Suppressor macrophage treated with lipopolysaccharide for 4 hours (primary cell): Measurements from ENCODE around the gene SMIM35.
A peak's percentile ranks its signal among the peaks of the same experiment; 100 is the strongest.

Experiments used
- DNase-seq: peaks from one replicate; pipeline ENCODE4 v3.0.0-alpha.2; 2020

Gene SMIM35

DNA sequence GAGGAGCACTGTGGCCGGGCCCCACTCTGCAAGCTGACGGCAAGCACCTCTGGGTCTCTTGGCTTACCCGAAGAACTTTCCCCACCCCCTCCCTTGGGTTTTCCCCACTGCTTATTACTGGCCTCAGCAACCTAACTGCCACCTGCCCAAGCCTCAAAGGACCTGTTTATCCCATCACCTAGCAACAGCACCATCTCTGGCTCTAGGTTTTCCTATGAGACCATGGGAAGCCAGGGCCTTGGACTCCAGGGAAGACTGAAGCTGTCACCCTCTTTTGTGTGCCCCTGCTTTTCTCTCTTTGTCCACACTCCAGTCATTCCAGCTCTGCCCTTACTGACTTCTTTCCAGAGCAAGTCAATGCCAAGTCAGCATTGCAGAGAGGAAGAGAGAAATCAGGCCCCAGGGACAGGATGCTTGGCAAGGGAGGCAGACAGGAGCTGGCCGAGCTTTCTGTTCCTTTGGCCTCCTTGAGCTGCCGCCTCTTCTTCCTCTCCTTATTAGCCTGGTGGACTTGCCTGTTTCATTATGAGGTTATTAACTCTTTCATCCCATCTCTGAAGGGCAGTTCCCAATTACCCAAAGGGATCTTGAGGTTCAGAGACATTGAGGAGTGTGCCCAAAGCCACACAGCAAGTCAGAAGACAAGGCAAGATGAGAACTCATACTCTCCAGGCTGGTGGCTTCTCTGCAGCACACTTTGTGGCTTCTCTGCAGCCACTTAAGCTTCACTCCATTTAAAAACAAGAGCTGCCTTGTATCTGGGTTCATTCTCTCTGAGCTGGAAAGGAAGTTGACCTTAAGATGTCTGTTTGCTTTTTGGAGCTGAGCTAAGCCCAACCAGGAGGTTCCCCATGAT, at the start of gene SMIM35:
SMIM35 (minus strand) TSS at position 51 of the 856 bp plus-strand sequence. CDS start 206 bp downstream, outside the sequence.
- DNase-seq = no peak

DNA sequence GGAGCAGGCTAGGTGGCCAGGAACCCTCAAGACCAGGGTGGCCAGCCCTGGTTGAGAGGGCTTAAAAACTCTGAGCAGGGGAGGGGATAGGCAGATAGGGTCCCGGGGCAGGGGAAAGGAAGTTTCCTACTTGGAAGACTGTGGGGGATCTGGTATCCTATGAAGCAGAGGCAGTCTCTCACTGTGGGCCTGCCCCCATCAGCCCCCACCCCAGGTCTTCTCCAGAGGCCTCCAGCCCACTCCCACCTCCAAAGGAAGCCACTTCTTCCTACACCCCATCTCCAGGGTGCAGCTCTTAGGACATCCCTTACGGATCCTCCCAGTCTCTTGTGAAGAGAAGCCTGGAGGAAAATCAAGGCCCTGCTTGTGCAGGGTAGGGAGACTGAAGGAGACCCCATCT, 49.6 kb upstream of the SMIM35 start:
- no peak for DNase-seq

GRCh38 chr11:118135796-118136165, 49.0 kb upstream of the SMIM35 start:
- no peak for DNase-seq

GRCh38 chr11:118135051-118135795, 48.5 kb upstream of the SMIM35 start:
- DNase-seq = no peak

- no peak for DNase-seq
These were observed 47.1 kb upstream of the SMIM35 start for GRCh38 chr11:118133816-118134215.

DNA sequence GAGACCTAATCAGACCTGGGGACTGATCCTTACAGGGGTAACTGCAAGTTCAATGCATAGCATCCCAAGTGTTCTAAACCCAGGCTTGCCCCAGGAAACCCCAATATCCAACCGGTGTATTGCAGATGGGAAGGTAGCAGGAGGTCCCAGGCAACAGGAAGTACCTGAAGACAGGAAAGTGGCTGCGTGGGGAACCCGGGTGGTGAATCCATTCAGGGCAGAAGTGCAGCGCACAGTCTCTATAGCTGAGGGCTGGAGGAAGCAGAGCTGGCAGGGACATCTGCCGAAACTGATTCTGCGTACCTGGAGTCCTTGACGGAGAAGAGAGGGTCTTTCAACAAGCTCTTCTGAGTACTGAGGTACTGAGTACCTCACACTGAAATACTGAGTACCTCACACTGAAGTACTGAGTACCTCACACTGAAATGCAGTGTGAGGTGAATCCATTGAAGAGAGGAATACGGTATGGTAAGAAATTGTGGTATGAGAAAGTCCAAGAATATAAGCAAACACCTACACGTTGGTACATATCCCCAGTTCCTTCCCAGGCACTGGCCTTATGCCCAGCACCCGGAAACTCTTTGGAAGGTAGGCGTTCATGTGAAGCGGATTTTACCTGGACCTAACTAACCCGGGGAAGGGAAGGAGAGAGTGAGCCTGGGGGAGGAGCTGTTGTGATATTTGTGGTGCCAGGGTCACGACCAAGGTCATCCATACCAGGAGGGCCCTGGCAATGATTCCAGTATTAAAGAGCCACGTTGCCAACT, 45.8 kb upstream of the SMIM35 start:
- no peak for DNase-seq

DNA sequence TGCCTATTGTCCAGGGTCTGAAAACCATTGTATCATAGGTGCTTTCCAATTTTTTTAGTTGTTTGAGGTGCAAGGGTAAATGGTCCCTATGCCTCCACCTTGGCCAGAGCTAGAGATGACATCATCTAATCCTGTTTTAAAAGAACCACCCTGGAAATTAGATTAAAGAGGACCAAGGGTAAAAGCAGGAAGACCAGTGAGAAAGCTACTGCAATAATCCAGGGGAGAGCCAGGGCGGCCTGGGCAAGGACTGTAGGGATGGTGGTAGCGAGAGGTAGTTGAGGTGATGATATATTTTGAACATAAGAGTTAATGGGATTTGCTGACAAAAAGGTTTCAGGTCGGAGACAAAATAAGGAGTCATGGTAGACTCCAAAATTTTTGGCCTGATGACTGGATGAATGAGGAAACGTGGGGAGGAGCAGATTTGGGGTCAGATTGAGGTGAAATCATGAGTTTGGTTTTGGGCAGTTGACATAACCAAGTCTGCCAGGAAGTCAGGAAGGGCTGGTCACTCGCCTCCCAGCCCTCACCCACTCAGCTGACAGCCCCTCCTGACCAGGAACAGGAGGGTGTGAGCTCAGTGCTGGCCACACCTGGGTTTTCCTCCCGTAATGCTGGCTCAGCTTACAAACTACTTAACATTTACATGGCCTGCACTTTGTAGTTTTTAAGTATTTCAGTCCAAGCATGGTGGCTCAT, 42.9 kb upstream of the SMIM35 start:
- peak; percentile 58 for DNase-seq

GRCh38 chr11:118128721-118129470, 42.1 kb upstream of the SMIM35 start:
- DNase-seq = peak; percentile 82

GRCh38 chr11:118128310-118128709, 41.5 kb upstream of the SMIM35 start:
- no peak for DNase-seq

GRCh38 chr11:118126082-118126838, 39.5 kb upstream of the SMIM35 start:
- DNase-seq = no peak

DNA sequence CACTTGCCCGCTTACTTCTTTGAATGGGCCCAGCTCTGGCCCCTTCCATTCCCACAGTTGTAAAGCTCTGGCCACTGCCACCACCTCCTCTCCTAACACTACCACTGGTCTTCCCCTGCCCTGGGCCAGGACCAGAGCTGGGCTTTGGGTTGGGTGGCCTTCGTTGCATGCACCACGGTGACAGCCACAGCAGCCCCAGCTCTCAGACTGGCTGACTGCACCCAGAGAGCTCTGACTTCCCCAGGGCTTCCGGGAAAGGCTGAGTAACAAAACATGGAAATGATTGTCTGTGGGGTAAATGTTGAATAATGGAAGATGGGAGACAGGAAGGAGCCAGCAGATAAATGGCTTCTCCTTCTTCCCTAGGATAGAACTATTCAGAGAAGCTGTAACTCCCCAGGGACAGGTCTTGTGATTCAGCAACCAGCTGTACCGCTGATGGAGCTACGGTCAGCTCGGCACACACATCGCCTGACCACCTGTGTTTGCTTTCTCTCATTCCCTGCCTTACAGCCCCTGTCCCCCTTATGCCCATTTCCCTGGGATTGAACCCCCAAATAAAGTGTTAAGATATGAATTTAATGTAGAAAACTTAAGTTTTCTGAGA, 38.3 kb upstream of the SMIM35 start:
- DNase-seq = no peak

GRCh38 chr11:118120793-118121192, 34.0 kb upstream of the SMIM35 start:
- DNase-seq = no peak

DNA sequence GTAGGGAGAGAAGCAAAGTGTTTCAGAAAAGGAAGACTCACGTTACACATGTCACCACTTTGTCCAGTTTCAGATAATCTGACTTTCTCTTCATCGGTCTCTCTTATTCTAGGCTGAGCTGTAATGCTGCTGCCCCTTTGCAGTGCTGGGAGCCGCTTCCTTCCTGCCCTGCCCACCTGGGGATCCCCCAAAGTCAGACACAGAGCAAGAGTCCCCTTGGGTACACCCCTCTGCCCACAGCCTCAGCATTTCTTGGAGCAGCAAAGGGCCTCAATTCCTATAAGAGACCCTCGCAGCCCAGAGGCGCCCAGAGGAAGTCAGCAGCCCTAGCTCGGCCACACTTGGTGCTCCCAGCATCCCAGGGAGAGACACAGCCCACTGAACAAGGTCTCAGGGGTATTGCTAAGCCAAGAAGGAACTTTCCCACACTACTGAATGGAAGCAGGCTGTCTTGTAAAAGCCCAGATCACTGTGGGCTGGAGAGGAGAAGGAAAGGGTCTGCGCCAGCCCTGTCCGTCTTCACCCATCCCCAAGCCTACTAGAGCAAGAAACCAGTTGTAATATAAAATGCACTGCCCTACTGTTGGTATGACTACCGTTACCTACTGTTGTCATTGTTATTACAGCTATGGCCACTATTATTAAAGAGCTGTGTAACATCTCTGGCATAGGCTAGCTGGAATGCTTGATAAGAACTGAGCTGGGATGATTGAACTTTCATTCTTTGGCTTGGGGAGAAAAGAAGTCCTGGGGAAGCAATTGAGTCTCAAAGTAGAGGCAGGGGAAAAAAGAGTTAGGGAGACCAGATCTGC, 31.2 kb upstream of the SMIM35 start:
- no peak for DNase-seq

DNA sequence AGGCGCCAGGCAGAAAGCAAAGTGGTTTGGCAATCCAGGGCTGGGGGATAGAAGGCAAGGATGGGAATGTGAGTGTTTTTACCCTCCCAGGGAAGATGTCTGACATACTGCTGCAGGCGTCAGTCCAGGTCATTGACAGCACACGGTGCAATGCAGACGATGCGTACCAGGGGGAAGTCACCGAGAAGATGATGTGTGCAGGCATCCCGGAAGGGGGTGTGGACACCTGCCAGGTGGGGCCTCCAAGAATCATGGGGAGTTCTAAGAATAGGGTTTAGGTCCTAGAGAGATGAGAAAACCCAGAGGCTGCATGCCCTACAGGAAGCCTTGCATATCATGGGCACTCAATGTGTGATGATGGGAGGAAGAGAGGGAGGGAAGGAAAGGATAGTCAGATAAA, 28.3 kb upstream of the SMIM35 start:
- DNase-seq = no peak

DNA sequence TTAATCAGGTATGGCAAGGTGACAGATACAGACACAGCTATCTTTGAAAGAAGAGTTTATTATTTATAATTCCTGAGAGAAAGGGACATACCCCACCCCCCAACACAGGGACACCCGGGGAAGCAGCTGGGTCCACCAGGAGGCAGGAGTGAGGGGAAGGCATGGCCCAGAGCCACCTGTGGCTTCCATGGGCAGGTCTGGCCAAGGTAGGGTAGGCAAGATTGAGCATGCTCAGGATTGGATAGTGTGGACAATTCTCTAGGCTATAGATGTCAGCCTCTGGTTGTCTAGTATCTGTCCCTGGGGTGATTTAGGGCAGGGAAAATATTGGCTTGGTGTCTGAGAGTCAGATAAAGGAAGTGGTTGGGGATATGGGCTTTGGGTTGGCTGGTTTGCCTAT, 27.5 kb upstream of the SMIM35 start:
- no peak for DNase-seq

- no peak for DNase-seq
These were observed 26.1 kb upstream of the SMIM35 start for GRCh38 chr11:118112711-118113430.

DNA sequence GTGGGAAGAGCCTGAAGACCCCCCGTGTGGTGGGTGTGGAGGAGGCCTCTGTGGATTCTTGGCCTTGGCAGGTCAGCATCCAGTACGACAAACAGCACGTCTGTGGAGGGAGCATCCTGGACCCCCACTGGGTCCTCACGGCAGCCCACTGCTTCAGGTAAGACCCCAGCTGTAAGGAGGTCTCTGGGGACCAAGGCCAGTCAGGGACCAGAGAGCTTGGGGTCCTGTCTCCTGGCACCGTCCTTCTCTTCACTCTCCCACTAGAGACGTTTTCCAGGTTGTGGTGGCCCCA, 24.9 kb upstream of the SMIM35 start:
- DNase-seq = no peak

DNA sequence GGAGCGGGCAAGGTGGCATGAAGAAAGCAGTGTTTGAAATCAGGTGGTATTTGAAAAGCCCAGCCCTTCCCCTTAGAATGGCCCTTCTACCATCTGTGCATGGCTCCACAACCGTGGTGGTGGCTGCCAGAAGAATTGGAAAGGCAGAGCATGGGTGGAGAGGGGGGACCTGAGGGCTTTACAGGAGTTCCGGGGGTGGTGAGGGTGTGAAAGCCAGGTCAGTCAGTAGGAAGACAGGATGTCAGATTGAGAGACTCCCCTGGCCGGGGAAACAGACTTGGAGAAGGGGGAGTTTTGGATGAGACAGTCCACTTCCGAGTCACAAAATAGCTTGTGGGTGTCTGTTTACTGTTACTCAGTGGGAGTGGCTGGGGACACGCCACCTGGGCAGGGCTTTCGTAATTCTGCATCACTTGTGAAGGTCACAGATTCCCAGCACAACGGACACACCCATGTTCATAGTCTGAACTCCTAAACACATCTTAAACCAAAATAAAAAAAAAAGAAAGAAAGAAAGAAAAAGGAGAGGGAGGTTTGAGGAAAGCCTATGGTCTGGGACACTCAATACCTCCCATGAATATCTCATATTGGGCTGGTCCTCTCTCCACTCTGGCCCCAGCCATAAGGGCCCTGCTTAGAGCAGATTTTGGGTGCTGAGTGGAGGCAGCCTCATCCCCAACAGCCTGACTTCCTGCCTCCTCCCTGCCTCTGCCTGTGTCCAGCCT, 24.4 kb upstream of the SMIM35 start:
- DNase-seq = no peak

GRCh38 chr11:118109231-118109630, 22.5 kb upstream of the SMIM35 start:
- no peak for DNase-seq
